HG03354 (cell line): ENCODE measurements around the gene GATD1.

ENCODE experiments used
- ATAC-seq: cut with Tn5 transposase; IDR thresholded peaks from one replicate; pipeline ENCODE4 v1.9.1; 2021; ENCODE audit warnings: mild to moderate bottlenecking; ENCODE audit not compliant: unreplicated experiment, poor library complexity, severe bottlenecking

GATD1 gene

GRCh38 chr11:766936-767210 lies 10.4 kb downstream of the GATD1 start:
- no peak for ATAC-seq

GRCh38 chr11:766106-766935 lies 11.0 kb downstream of the GATD1 start:
- ATAC-seq, result no peak

- no peak for ATAC-seq
Observed at GRCh38 chr11:765802-766091, 11.5 kb downstream of the GATD1 start.

- no peak for ATAC-seq
Observed at GRCh38 chr11:765025-765801, 12.1 kb downstream of the GATD1 start.

- ATAC-seq, result no peak
Observed at GRCh38 chr11:764322-765024, 12.8 kb downstream of the GATD1 start.

GRCh38 chr11:763549-764321 lies 13.6 kb downstream of the GATD1 start:
- ATAC-seq, result no peak

GRCh38 chr11:763073-763463 lies 14.2 kb downstream of the GATD1 start:
- no peak for ATAC-seq

- no peak for ATAC-seq
Observed at GRCh38 chr11:762421-763072, 14.7 kb downstream of the GATD1 start.

- ATAC-seq, result no peak
Observed at GRCh38 chr11:761526-762108, 15.7 kb downstream of the GATD1 start.

- no peak for ATAC-seq
Observed at GRCh38 chr11:760236-760635, 17.1 kb downstream of the GATD1 start.

- ATAC-seq, result no peak
Observed at GRCh38 chr11:749731-750130, 27.6 kb downstream of the GATD1 start.

- ATAC-seq, result peak; percentile 21
Observed at GRCh38 chr11:748007-748359, 29.3 kb downstream of the GATD1 start.

GRCh38 chr11:747158-748006 lies 29.9 kb downstream of the GATD1 start, which contains the start of gene TALDO1:
TSS of gene TALDO1 (plus strand) at chr11:747464. CDS start at chr11:747482, 18 bp downstream.
- peak; percentile 89 for ATAC-seq

- ATAC-seq, result peak; percentile 20
Observed at GRCh38 chr11:746289-747157, 30.8 kb downstream of the GATD1 start.

GRCh38 chr11:745428-745827 lies 31.9 kb downstream of the GATD1 start:
- ATAC-seq, result no peak

GRCh38 chr11:742571-743201 lies 34.6 kb downstream of the GATD1 start:
- ATAC-seq, result no peak

- ATAC-seq, result no peak
Observed at GRCh38 chr11:742156-742546, 35.1 kb downstream of the GATD1 start.
